ENCODE measurements around the gene PPP4R4.

PPP4R4 gene

DNA sequence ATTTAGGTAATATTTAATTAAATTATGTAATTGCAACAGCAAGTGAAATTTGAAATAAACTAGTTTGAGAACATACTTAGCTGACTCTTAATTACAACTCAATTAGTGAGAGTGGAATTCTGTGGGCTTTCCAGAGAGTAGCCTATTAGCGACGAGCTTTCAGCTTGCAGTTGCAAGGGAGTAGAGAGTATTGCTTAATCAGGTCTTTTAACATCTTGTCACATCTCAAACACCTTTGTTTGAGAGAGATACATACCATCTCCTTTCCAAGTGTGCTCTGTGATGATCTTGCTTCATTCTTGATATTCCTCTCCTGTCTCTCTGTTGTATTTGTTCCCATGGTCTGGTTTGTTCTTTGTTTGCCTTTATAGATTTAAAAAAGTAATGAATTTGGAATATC, 7.7 kb downstream of the PPP4R4 start:
- H3K4me1 ChIP-seq (ENCODE audit: control insufficient read depth in 1 of 2, insufficient read depth in 2 of 2, low read length in 2 of 2), result no peaks in the 10 kb centered on the region
- no peaks in the 10 kb centered on the region for H3K9me3 ChIP-seq (ENCODE audit: insufficient read depth, low read depth, low read length)
- no peak overlapping the region for H2BK120ac ChIP-seq (ENCODE audit: insufficient read depth, low read length, poor library complexity)
- no peaks in the 10 kb centered on the region for H3K79me2 ChIP-seq (ENCODE audit: control insufficient read depth, insufficient read depth, low read length, poor library complexity)
- H3K4me3 ChIP-seq (ENCODE audit: low read depth, low read length), result no peak overlapping the region
- H3K14ac ChIP-seq (ENCODE audit: low read length), result no peak overlapping the region
- H4K91ac ChIP-seq (ENCODE audit: low read depth, low read length), result no peak overlapping the region
- H3K23ac ChIP-seq (ENCODE audit: low read length), result no peak overlapping the region
- no peaks in the 10 kb centered on the region for H3K79me1 ChIP-seq (ENCODE audit: low read length)
- no CpG with 5 or more reads among the region's 2 CpGs for WGBS (ENCODE audit: extremely low coverage, insufficient coverage, insufficient read length)
- no peak overlapping the region for H3K18ac ChIP-seq (ENCODE audit: low read length)
- H3K36me3 ChIP-seq (ENCODE audit: control insufficient read depth in 1 of 2, insufficient read depth in 2 of 2, low read length in 2 of 2), result no peaks in the 10 kb centered on the region
- no peak overlapping the region for H3K27ac ChIP-seq (ENCODE audit: low read depth, low read length)
- H3K4ac ChIP-seq (ENCODE audit: low read depth, low read length), result no peak overlapping the region
- H4K8ac ChIP-seq (ENCODE audit: low read depth, low read length), result no peak overlapping the region
- no peak overlapping the region for H4K12ac ChIP-seq (ENCODE audit: low read depth, low read length)
- H3K9ac ChIP-seq (ENCODE audit: low read length), result no peak overlapping the region
- no peak overlapping the region for H2AK5ac ChIP-seq (ENCODE audit: low read length)
- no peak overlapping the region for H2BK12ac ChIP-seq (ENCODE audit: low read length)
- no peaks in the 10 kb centered on the region for H3K27me3 ChIP-seq (ENCODE audit: insufficient read depth, low read length)
- DNase-seq, result peak in 1 of 2 donors; percentile 39
- H2AFZ ChIP-seq (ENCODE audit: insufficient read depth, low read length, poor library complexity), result no peak overlapping the region
- H3K4me2 ChIP-seq (ENCODE audit: low read length), result no peak overlapping the region
- H2BK5ac ChIP-seq (ENCODE audit: low read depth, low read length, poor library complexity), result no peak overlapping the region

DNA sequence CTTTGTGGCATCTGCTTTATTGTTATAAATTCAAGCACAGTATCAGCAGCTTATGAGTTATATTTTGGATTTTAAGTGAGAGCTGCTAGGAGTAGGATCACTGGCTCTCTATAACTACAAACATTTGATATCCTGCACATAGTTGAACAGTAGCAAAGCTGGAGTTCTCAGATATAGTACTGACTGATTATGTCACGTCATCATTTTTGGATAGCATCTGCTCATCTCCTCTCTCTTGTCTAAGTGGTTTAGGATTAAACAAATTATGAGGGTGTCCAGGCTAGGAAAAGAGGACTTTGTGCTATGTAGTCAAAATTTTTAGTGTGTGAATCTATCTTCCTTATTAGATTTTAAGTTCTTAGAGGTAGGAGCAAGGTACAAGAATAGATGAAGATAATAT, 18.4 kb downstream of the PPP4R4 start:
- no peak overlapping the region for H3K27ac ChIP-seq (ENCODE audit: low read depth, low read length)
- H3K4me1 ChIP-seq (ENCODE audit: control insufficient read depth in 1 of 2, insufficient read depth in 2 of 2, low read length in 2 of 2), result no peaks in the 10 kb centered on the region
- no peak overlapping the region for H4K91ac ChIP-seq (ENCODE audit: low read depth, low read length)
- H3K23ac ChIP-seq (ENCODE audit: low read length), result no peak overlapping the region
- no peaks in the 10 kb centered on the region for H3K27me3 ChIP-seq (ENCODE audit: insufficient read depth, low read length)
- no peak for DNase-seq
- no peak overlapping the region for H2AK5ac ChIP-seq (ENCODE audit: low read length)
- no peak overlapping the region for H2BK120ac ChIP-seq (ENCODE audit: insufficient read depth, low read length, poor library complexity)
- no peaks in the 10 kb centered on the region for H3K79me1 ChIP-seq (ENCODE audit: low read length)
- no peak overlapping the region for H3K4ac ChIP-seq (ENCODE audit: low read depth, low read length)
- H4K12ac ChIP-seq (ENCODE audit: low read depth, low read length), result no peak overlapping the region
- no peak overlapping the region for H3K4me2 ChIP-seq (ENCODE audit: low read length)
- no peaks in the 10 kb centered on the region for H3K9me3 ChIP-seq (ENCODE audit: insufficient read depth, low read depth, low read length)
- no peak overlapping the region for H3K9ac ChIP-seq (ENCODE audit: low read length)
- H3K79me2 ChIP-seq (ENCODE audit: control insufficient read depth, insufficient read depth, low read length, poor library complexity), result no peaks in the 10 kb centered on the region
- H3K4me3 ChIP-seq (ENCODE audit: low read depth, low read length), result no peak overlapping the region
- H2BK5ac ChIP-seq (ENCODE audit: low read depth, low read length, poor library complexity), result no peak overlapping the region
- no peak overlapping the region for H4K8ac ChIP-seq (ENCODE audit: low read depth, low read length)
- no peak overlapping the region for H2BK12ac ChIP-seq (ENCODE audit: low read length)
- H3K36me3 ChIP-seq (ENCODE audit: control insufficient read depth in 1 of 2, insufficient read depth in 2 of 2, low read length in 2 of 2), result no peaks in the 10 kb centered on the region
- WGBS (ENCODE audit: extremely low coverage, insufficient coverage, insufficient read length), result no CpG with 5 or more reads among the region's 1 CpG
- H2AFZ ChIP-seq (ENCODE audit: insufficient read depth, low read length, poor library complexity), result no peak overlapping the region
- no peak overlapping the region for H3K18ac ChIP-seq (ENCODE audit: low read length)
- no peak overlapping the region for H3K14ac ChIP-seq (ENCODE audit: low read length)

DNA sequence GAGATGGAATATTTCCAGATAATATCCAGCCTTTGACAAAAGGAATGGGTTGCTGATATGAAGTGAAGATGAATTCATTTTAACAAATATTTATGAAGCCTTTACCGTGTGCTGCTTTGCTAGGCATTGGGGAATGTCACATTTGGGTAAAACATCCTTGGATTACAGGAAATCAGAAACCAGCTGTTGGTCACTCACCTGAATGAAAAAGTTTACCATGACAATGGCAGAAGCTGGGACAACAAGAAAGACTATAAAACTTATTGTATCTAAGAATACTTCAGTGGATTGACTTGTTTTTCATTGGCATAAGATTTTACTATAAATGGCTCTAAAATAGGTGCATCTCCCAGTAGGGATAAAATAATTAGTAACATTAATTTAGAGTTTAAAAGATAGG, 19.7 kb downstream of the PPP4R4 start:
- Histone ChIP-seq H4K91ac (ENCODE audit: low read depth, low read length) (no peak overlapping the region), H4K8ac (ENCODE audit: low read depth, low read length) (no peak overlapping the region), H2BK5ac (ENCODE audit: low read depth, low read length, poor library complexity) (no peak overlapping the region), H3K4me1 (ENCODE audit: control insufficient read depth in 1 of 2, insufficient read depth in 2 of 2, low read length in 2 of 2) (no peaks in the 10 kb centered on the region), H2AK5ac (ENCODE audit: low read length) (no peak overlapping the region), H3K79me2 (ENCODE audit: control insufficient read depth, insufficient read depth, low read length, poor library complexity) (no peaks in the 10 kb centered on the region), H3K79me1 (ENCODE audit: low read length) (no peaks in the 10 kb centered on the region), H3K14ac (ENCODE audit: low read length) (no peak overlapping the region), H3K9me3 (ENCODE audit: insufficient read depth, low read depth, low read length) (no peaks in the 10 kb centered on the region), H3K36me3 (ENCODE audit: control insufficient read depth in 1 of 2, insufficient read depth in 2 of 2, low read length in 2 of 2) (no peaks in the 10 kb centered on the region), H3K27ac (ENCODE audit: low read depth, low read length) (no peak overlapping the region), H3K4me2 (ENCODE audit: low read length) (no peak overlapping the region), H3K27me3 (ENCODE audit: insufficient read depth, low read length) (no peaks in the 10 kb centered on the region), H2BK120ac (ENCODE audit: insufficient read depth, low read length, poor library complexity) (no peak overlapping the region), H3K23ac (ENCODE audit: low read length) (no peak overlapping the region), H3K9ac (ENCODE audit: low read length) (no peak overlapping the region), H3K4ac (ENCODE audit: low read depth, low read length) (no peak overlapping the region), H2AFZ (ENCODE audit: insufficient read depth, low read length, poor library complexity) (no peak overlapping the region), H2BK12ac (ENCODE audit: low read length) (no peak overlapping the region), H4K12ac (ENCODE audit: low read depth, low read length) (no peak overlapping the region), H3K18ac (ENCODE audit: low read length) (no peak overlapping the region), H3K4me3 (ENCODE audit: low read depth, low read length) (no peak overlapping the region)
- DNase-seq, result no peak
- no CpG with 5 or more reads among the region's 1 CpG for WGBS (ENCODE audit: extremely low coverage, insufficient coverage, insufficient read length)

DNA sequence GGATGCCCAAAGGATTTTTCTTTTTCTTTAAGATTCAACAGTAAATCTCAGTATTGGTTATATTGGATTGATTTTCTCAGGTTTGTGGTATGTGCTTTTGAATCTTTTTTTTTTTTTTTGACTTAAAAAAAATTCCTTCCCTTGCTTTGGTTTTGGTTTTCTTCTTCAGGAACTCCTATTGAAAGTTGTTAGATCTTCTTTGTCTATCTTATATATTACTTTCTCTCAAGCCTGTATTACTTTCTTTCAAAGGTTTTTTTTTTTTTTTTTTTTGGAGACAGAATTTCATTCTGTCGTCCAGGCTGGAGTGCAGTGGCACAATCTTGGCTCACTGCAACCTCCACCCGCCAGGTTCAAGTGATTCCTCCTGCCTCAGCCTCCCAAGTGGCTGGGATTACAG, 21.9 kb downstream of the PPP4R4 start:
- no peak for DNase-seq
- Histone ChIP-seq H3K79me1 (ENCODE audit: low read length) (no peaks in the 10 kb centered on the region), H4K8ac (ENCODE audit: low read depth, low read length) (no peak overlapping the region), H2AK5ac (ENCODE audit: low read length) (no peak overlapping the region), H3K4ac (ENCODE audit: low read depth, low read length) (no peak overlapping the region), H3K4me1 (ENCODE audit: control insufficient read depth in 1 of 2, insufficient read depth in 2 of 2, low read length in 2 of 2) (no peaks in the 10 kb centered on the region), H3K9me3 (ENCODE audit: insufficient read depth, low read depth, low read length) (peaks cover 4% of the 10 kb centered on the region), H2BK5ac (ENCODE audit: low read depth, low read length, poor library complexity) (no peak overlapping the region), H3K27ac (ENCODE audit: low read depth, low read length) (no peak overlapping the region), H3K9ac (ENCODE audit: low read length) (no peak overlapping the region), H3K18ac (ENCODE audit: low read length) (no peak overlapping the region), H3K4me2 (ENCODE audit: low read length) (no peak overlapping the region), H3K14ac (ENCODE audit: low read length) (no peak overlapping the region), H4K91ac (ENCODE audit: low read depth, low read length) (no peak overlapping the region), H3K23ac (ENCODE audit: low read length) (no peak overlapping the region), H3K79me2 (ENCODE audit: control insufficient read depth, insufficient read depth, low read length, poor library complexity) (no peaks in the 10 kb centered on the region), H3K4me3 (ENCODE audit: low read depth, low read length) (no peak overlapping the region), H2BK12ac (ENCODE audit: low read length) (no peak overlapping the region), H2BK120ac (ENCODE audit: insufficient read depth, low read length, poor library complexity) (no peak overlapping the region), H3K27me3 (ENCODE audit: insufficient read depth, low read length) (no peaks in the 10 kb centered on the region), H4K12ac (ENCODE audit: low read depth, low read length) (no peak overlapping the region), H3K36me3 (ENCODE audit: control insufficient read depth in 1 of 2, insufficient read depth in 2 of 2, low read length in 2 of 2) (no peaks in the 10 kb centered on the region), H2AFZ (ENCODE audit: insufficient read depth, low read length, poor library complexity) (no peak overlapping the region)
- WGBS (ENCODE audit: extremely low coverage, insufficient coverage, insufficient read length), result no CpG with 5 or more reads among the region's 2 CpGs
